Subcutaneous abdominal adipose tissue (tissue), 5 donors: ENCODE data around the gene KCND3.

Experiments used
- H3K27ac ChIP-seq: one replicate; pipeline ENCODE4 v1.7.0; 2013; ENCODE audit warnings: low read depth, mild to moderate bottlenecking, inconsistent platforms, low read length, moderate library complexity
- H3K27me3 ChIP-seq, 5 donors: one replicate each; pipeline ENCODE4 v1.7.0; 2013; ENCODE audit warnings: low read length in 5 of 5, inconsistent platforms in 1 of 5; ENCODE audit not compliant: control insufficient read depth in 5 of 5, insufficient read depth in 4 of 5
- H3K36me3 ChIP-seq, 5 donors: one replicate each; pipeline ENCODE4 v1.7.0; 2013; ENCODE audit warnings: low read length in 5 of 5; ENCODE audit not compliant: control insufficient read depth in 5 of 5, insufficient read depth in 5 of 5
- H3K4me1 ChIP-seq, 5 donors: one replicate each; pipeline ENCODE4 v1.7.0; 2013; ENCODE audit warnings: low read length in 5 of 5, mild to moderate bottlenecking in 3 of 5, moderate library complexity in 1 of 5; ENCODE audit not compliant: control insufficient read depth in 5 of 5, insufficient read depth in 5 of 5
- H3K4me3 ChIP-seq, 5 donors: one replicate each; pipeline ENCODE4 v1.7.0; 2013; ENCODE audit warnings: low read length in 5 of 5, low read depth in 1 of 5
- H3K9ac ChIP-seq, 5 donors: one replicate each; pipeline ENCODE4 v1.7.0; 2013; ENCODE audit warnings: low read length in 5 of 5, mild to moderate bottlenecking in 4 of 5, moderate library complexity in 3 of 5
- H3K9me3 ChIP-seq, 5 donors: one replicate each; pipeline ENCODE4 v1.7.0; 2013; ENCODE audit warnings: low read length in 5 of 5; ENCODE audit not compliant: control insufficient read depth in 5 of 5
- donor health status: healthy.
- donor health status: healthy.
- donor health status: healthy.
- donor health status: healthy.
- donor health status: healthy.

KCND3 gene

DNA sequence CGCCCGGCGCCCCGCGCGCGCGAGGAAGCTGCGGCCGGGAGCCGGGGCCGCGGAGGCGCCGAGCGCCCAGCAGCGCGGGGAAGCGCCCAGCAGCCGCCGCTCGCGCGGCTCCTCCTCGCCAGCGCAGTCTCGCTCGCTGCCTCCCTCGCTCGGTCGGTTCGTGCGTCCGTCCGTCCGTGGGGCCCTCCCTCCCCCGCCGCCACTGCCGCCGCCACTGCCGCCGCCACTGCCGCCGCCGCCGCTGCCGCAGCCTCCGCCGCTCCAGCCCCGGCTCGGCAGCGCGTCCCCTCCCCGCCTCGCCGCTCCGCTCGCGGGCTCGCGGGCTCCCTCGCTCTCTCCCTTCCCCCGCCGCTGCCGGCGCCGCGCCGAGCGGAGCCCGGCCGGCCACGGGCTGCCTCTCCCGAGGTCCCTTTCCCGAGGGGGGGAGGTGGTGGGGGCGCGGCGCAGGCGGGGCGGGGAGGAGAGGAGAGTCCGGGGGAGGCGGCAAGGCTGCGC is at the start of gene KCND3:
KCND3 (minus strand) TSS at position 138 of the 495 bp plus-strand sequence.
- H3K9me3 ChIP-seq: no peaks in the 10 kb centered on the region
- H3K27ac ChIP-seq: no peak within 1 kb of the TSS
- H3K4me1 ChIP-seq: peaks cover 0 to 32% (median 28%) of the 10 kb centered on the region in 5 donors
- peaks cover 0 to 13% (median 9%) of the 10 kb centered on the region in 5 donors for H3K27me3 ChIP-seq
- peak within 1 kb of the TSS; percentile 31 to 80 (median 64) for H3K4me3 ChIP-seq
- H3K36me3 ChIP-seq: no peaks in the 10 kb centered on the region
- peak within 1 kb of the TSS in 3 of 5 donors; percentile 23 to 74 (median 69) for H3K9ac ChIP-seq

DNA sequence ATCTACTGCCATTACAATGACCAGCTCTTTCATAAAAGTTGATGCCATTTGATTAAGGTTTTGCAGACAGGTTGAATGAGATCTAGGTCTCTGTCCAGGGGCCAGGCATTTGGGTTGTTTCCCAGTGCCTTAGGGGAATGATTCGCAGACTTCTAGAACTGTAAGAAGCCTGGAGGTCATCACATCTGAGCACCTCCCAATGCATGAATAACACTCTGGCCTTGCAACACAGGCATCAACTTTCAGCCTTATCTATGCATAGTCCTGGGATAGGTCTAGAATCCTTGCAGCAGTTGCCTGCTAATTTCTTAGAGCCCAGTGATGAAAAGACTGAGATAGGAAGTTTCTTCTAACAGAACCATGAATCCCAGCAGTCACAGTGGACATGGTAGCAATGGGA is 44.8 kb upstream of the KCND3 start:
- Histone ChIP-seq H3K9ac (no peak overlapping the region), H3K4me1 (no peaks in the 10 kb centered on the region), H3K9me3 (no peaks in the 10 kb centered on the region), H3K27me3 (peaks cover 0 to 5% (median under 1%) of the 10 kb centered on the region in 5 donors), H3K27ac (no peak overlapping the region), H3K36me3 (no peaks in the 10 kb centered on the region), H3K4me3 (no peak overlapping the region)

DNA sequence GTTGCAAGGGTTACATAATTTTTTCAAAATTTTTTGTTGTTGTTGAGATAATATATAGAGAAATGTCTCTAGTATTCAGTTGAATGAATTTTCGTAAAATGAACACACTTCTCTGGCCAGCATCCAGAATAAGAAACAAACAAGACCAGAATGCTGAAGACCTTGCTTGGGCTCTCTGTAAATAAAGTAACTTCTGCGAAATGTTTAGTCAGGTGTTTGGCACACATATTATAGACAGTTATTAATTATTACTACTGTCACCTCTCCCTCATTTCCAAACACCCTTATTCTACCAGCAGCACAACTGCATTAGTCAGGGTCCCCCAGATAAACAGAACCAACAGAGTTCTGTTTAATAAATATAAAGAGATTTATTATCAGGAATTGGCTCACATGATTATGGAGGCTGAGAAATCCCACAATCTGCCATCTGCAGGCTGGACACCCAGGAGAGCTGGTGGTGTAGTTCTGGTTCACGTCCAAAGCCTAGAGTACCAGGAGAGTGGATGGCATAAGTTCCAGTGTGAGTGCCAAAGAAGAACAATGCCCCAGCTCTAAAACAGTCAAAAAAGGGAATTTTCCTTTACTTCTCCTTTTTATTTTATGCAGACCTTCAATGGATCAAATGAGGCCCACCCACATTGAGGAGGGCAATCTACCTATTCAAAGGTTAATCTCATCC is 44.1 kb upstream of the KCND3 start:
- Histone ChIP-seq H3K9me3 (no peaks in the 10 kb centered on the region), H3K4me1 (no peaks in the 10 kb centered on the region), H3K27ac (no peak overlapping the region), H3K9ac (no peak overlapping the region), H3K27me3 (peaks cover 0 to 6% (median 4%) of the 10 kb centered on the region in 5 donors), H3K4me3 (no peak overlapping the region), H3K36me3 (no peaks in the 10 kb centered on the region)

DNA sequence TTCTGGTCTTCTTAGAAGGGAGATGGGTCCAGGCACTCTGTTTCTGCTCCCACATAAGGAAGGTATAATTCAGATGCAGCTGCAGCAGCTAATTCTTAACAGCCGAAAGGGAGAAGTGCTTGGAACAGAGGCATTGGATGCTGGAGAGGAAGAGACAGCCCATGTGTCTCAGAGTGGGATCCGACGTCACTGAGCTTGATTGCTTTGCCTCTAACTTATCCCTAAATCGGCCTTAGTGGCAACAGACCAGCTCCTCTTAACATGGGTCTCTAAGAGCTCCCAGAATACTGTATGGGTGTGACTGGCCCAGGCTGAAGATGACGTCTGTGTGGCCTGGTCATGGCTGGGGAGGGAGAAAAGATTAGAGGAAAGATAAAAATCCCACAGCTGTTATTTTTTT is 40.7 kb upstream of the KCND3 start:
- H3K4me1 ChIP-seq: no peaks in the 10 kb centered on the region
- H3K9ac ChIP-seq: no peak overlapping the region
- no peaks in the 10 kb centered on the region for H3K36me3 ChIP-seq
- H3K9me3 ChIP-seq: no peaks in the 10 kb centered on the region
- H3K27ac ChIP-seq: no peak overlapping the region
- no peak overlapping the region for H3K4me3 ChIP-seq
- peaks cover 0 to 11% (median 5%) of the 10 kb centered on the region in 5 donors for H3K27me3 ChIP-seq

DNA sequence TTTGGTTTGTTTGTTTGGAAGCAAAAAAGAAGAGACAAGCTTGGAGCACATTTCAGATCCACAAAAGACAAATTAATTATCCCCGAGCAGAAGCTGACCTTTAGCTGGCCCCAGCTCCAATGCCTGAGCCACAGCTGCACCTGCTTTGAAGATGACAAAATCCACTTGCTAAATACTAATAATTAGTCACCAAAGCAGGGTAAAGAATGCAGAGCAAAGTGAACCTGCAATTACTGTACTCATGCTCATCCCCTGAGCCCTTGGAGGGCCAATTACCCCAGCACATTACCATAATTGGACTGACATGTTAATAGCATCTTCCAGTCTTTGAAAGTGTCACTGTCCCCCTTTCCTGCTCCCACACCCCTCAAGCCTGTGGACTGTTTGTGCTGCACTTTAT is 38.2 kb upstream of the KCND3 start:
- H3K4me1 ChIP-seq: no peaks in the 10 kb centered on the region
- H3K27me3 ChIP-seq: peaks cover 0 to 11% (median 5%) of the 10 kb centered on the region in 5 donors
- H3K9ac ChIP-seq: no peak overlapping the region
- H3K27ac ChIP-seq: no peak overlapping the region
- H3K4me3 ChIP-seq: no peak overlapping the region
- H3K36me3 ChIP-seq: no peaks in the 10 kb centered on the region
- H3K9me3 ChIP-seq: no peaks in the 10 kb centered on the region

DNA sequence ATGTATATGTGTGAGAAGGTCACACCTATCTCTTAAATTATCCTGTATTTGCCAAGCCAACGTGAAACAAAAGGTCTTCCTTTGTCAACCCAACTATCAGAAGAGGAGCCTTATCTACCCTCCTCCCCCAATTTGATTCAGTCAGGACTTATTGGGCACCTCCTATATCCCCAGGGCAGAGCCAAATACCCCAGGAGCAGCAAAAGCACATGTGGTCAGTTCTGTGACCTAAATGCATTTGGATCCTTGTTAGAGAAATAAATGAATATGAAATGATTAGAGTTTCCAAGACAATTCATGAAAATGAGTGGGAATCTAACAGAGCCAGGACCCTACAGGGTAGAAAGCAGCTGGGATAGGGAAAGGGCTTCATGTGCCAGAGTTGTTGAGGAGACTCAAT is 37.0 kb upstream of the KCND3 start:
- H3K27ac ChIP-seq: no peak overlapping the region
- no peaks in the 10 kb centered on the region for H3K4me1 ChIP-seq
- no peak overlapping the region for H3K4me3 ChIP-seq
- no peak overlapping the region for H3K9ac ChIP-seq
- no peaks in the 10 kb centered on the region for H3K36me3 ChIP-seq
- H3K27me3 ChIP-seq: peaks cover 0 to 11% (median 5%) of the 10 kb centered on the region in 5 donors
- H3K9me3 ChIP-seq: no peaks in the 10 kb centered on the region

DNA sequence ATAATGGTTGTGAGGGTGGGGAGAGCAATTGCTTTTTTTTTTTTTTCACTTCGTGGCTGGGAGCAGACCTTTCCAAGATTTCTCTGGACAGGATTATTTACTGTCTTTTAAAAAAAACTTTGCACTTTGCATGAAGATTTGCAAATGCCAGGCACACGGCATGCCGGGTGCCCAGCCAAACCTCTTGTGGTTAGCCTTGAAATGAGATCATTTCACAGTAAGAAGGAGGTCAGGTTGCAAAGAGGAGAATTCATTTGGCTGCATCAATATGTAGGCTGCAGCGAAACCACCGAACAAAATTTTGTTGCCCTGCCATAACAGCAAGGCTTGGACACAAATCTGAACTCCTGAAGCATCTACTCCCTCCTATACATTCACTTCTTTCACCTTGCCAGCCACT is 36.5 kb upstream of the KCND3 start:
- H3K4me1 ChIP-seq: no peaks in the 10 kb centered on the region
- H3K9me3 ChIP-seq: no peaks in the 10 kb centered on the region
- H3K4me3 ChIP-seq: no peak overlapping the region
- H3K27ac ChIP-seq: no peak overlapping the region
- H3K36me3 ChIP-seq: no peaks in the 10 kb centered on the region
- peaks cover 0 to 11% (median 5%) of the 10 kb centered on the region in 5 donors for H3K27me3 ChIP-seq
- no peak overlapping the region for H3K9ac ChIP-seq

DNA sequence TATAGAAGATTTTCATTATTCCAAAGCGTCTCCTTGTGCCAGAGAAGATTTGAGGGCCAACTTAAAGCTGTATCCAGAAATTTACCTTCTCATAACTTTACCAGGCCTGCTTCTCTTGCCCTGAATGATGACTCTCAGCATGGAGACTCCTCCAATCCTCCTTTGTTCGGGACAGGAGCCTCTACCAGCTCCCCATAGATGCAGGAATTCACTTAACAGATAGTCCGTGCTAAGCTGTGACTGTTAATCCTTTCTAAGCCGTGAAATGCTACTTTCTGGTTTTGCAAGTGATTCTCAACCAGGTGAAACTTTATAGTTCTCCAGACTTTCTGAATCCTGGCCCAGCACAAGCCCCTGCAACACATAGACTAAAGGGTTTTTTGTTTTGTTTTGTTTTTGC is 31.8 kb upstream of the KCND3 start:
- peaks cover 0 to 1% (median 0%) of the 10 kb centered on the region in 5 donors for H3K9me3 ChIP-seq
- no peak overlapping the region for H3K27ac ChIP-seq
- no peaks in the 10 kb centered on the region for H3K4me1 ChIP-seq
- no peak overlapping the region for H3K9ac ChIP-seq
- no peaks in the 10 kb centered on the region for H3K36me3 ChIP-seq
- H3K4me3 ChIP-seq: no peak overlapping the region
- peaks cover 0 to 5% (median 0%) of the 10 kb centered on the region in 5 donors for H3K27me3 ChIP-seq

DNA sequence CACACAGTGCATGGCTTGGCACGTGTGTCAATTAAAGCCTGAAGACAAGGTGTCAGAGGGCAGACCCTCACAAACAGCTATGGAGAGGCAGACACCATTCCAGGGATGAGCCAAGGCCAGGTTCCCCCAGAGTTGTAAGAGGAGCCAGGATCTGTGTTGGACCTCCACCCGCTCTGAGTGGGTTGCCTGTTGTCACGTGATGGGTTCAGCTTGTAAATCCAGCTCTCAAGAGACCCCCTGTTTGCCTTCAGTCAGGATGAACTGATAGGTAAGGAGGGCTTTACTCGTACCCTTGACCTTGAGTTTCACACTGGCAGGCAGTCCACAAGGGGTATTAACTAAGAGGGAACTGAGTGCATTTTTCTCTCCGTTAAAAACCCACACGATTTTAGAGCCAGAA is 27.7 kb upstream of the KCND3 start:
- Histone ChIP-seq H3K27ac (no peak overlapping the region), H3K9ac (no peak overlapping the region), H3K27me3 (no peaks in the 10 kb centered on the region)

DNA sequence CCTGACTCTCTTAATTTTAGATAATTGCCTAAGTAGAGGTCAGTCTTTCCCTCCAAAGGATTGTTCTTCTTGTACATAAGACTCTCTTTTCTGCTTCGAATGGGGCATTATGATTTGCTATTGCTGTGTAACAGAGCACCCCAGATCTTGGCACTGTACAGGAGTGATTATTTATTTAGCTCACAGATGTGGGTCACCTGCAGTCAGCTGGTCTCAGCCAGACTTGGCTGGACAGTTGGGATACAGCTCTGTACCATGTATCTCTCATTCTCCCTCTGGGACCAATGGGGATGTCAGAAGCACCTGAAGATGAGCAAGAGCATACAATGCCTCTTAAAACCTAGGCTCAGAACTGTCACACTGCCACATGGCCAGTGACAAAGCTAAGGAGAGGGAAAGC is 23.4 kb upstream of the KCND3 start:
- H3K9me3 ChIP-seq: peaks cover 0 to 9% (median 5%) of the 10 kb centered on the region in 5 donors
- no peak overlapping the region for H3K9ac ChIP-seq
- peaks cover 0 to 6% (median 0%) of the 10 kb centered on the region in 5 donors for H3K4me1 ChIP-seq
- no peaks in the 10 kb centered on the region for H3K36me3 ChIP-seq
- H3K4me3 ChIP-seq: no peak overlapping the region
- H3K27me3 ChIP-seq: no peaks in the 10 kb centered on the region
- H3K27ac ChIP-seq: no peak overlapping the region

More for the DNA sequence above, 27.7 kb upstream of the KCND3 start:
- H3K4me3 ChIP-seq: no peak overlapping the region
- no peaks in the 10 kb centered on the region for H3K4me1 ChIP-seq
- H3K36me3 ChIP-seq: no peaks in the 10 kb centered on the region
- H3K9me3 ChIP-seq: peaks cover 0 to 9% (median 5%) of the 10 kb centered on the region in 5 donors
